ENCODE data around the gene C10orf105. TPM values are rescaled to one million over a fixed set of nuclear protein-coding genes. Genes with fewer than 3 reads are reported as not detected.

C10orf105 gene
- total and polyA plus RNA-seq, 2 donors from 2014 or later, result 0.35 TPM; not detected in 1

- Histone ChIP-seq H3K4me1 (ENCODE audit: control insufficient read depth in 2 of 3, insufficient read depth in 2 of 3, low read depth in 1 of 3, low read length in 3 of 3) (peaks cover 0 to 41% (median 20%) of the 10 kb centered on the region in 3 donors), H3K27me3 (ENCODE audit: control insufficient read depth, insufficient read depth, low read length) (no peaks in the 10 kb centered on the region), H3K36me3 (ENCODE audit: control insufficient read depth in 2 of 3, insufficient read depth in 3 of 3, low read length in 3 of 3) (peaks cover 0 to 7% (median 0%) of the 10 kb centered on the region in 3 donors), H3K4me3 (ENCODE audit: low read length in 3 of 3) (no peak overlapping the region), H3K9me3 (ENCODE audit: control insufficient read depth in 2 of 3, insufficient read depth in 1 of 3, low read length in 3 of 3) (no peaks in the 10 kb centered on the region), H3K27ac (ENCODE audit: low read depth in 2 of 2, low read length in 2 of 2) (peak overlapping the region; percentile 41 to 62), H3K9ac (ENCODE audit: low read length in 3 of 3) (no peak overlapping the region)
- no peak for FAIRE-seq
- TF ChIP-seq CTCF (IDR thresholded peaks at IDR 0.05; ENCODE audit: borderline replicate concordance, extremely low read depth, insufficient read depth), result no peak
- DNase-seq, result no peak
- intact Hi-C loops (cut with DNase I), result no loop called here
These were observed 35.0 kb upstream of the C10orf105 start for GRCh38 chr10:71754562-71754961.

- intact Hi-C loops (cut with DNase I), result no loop called here
- no peaks in the 10 kb centered on the region for H3K27me3 ChIP-seq (ENCODE audit: control insufficient read depth, insufficient read depth, low read length)
- DNase-seq, result peak in 1 of 5 donors; percentile 59
- H3K9ac ChIP-seq (ENCODE audit: low read length in 3 of 3), result no peak overlapping the region
- no peak for TF ChIP-seq CTCF (IDR thresholded peaks at IDR 0.05; ENCODE audit: borderline replicate concordance, extremely low read depth, insufficient read depth)
- FAIRE-seq, result no peak
- H3K4me1 ChIP-seq (ENCODE audit: control insufficient read depth in 2 of 3, insufficient read depth in 2 of 3, low read depth in 1 of 3, low read length in 3 of 3), result peaks cover 0 to 46% (median 20%) of the 10 kb centered on the region in 3 donors
- no peaks in the 10 kb centered on the region for H3K9me3 ChIP-seq (ENCODE audit: control insufficient read depth in 2 of 3, insufficient read depth in 1 of 3, low read length in 3 of 3)
- no peak overlapping the region for H3K4me3 ChIP-seq (ENCODE audit: low read length in 3 of 3)
- peaks cover 0 to 7% (median 0%) of the 10 kb centered on the region in 3 donors for H3K36me3 ChIP-seq (ENCODE audit: control insufficient read depth in 2 of 3, insufficient read depth in 3 of 3, low read length in 3 of 3)
- peak overlapping the region; percentile 20 to 41 for H3K27ac ChIP-seq (ENCODE audit: low read depth in 2 of 2, low read length in 2 of 2)
These were observed 34.5 kb upstream of the C10orf105 start for GRCh38 chr10:71753960-71754505.

GRCh38 chr10:71753091-71753959 is 33.7 kb upstream of the C10orf105 start:
- Histone ChIP-seq H3K9ac (ENCODE audit: low read length in 3 of 3) (no peak overlapping the region), H3K4me1 (ENCODE audit: control insufficient read depth in 2 of 3, insufficient read depth in 2 of 3, low read depth in 1 of 3, low read length in 3 of 3) (peaks cover 0 to 46% (median 20%) of the 10 kb centered on the region in 3 donors), H3K9me3 (ENCODE audit: control insufficient read depth in 2 of 3, insufficient read depth in 1 of 3, low read length in 3 of 3) (no peaks in the 10 kb centered on the region), H3K27me3 (ENCODE audit: control insufficient read depth, insufficient read depth, low read length) (no peaks in the 10 kb centered on the region), H3K27ac (ENCODE audit: low read depth in 2 of 2, low read length in 2 of 2) (peak overlapping the region in 1 of 2 donors; percentile 20), H3K36me3 (ENCODE audit: control insufficient read depth in 2 of 3, insufficient read depth in 3 of 3, low read length in 3 of 3) (peaks cover 0 to 7% (median 0%) of the 10 kb centered on the region in 3 donors), H3K4me3 (ENCODE audit: low read length in 3 of 3) (no peak overlapping the region)
- no peak for TF ChIP-seq CTCF (IDR thresholded peaks at IDR 0.05; ENCODE audit: borderline replicate concordance, extremely low read depth, insufficient read depth)
- FAIRE-seq (no peak), DNase-seq (peak in 1 of 5 donors; percentile 53)
- intact Hi-C loops (cut with DNase I), result no loop called here
